Measurements from ENCODE around the gene PLPP1.
A peak's percentile ranks its signal among the peaks of the same experiment; 100 is the strongest.

Gene PLPP1

DNA sequence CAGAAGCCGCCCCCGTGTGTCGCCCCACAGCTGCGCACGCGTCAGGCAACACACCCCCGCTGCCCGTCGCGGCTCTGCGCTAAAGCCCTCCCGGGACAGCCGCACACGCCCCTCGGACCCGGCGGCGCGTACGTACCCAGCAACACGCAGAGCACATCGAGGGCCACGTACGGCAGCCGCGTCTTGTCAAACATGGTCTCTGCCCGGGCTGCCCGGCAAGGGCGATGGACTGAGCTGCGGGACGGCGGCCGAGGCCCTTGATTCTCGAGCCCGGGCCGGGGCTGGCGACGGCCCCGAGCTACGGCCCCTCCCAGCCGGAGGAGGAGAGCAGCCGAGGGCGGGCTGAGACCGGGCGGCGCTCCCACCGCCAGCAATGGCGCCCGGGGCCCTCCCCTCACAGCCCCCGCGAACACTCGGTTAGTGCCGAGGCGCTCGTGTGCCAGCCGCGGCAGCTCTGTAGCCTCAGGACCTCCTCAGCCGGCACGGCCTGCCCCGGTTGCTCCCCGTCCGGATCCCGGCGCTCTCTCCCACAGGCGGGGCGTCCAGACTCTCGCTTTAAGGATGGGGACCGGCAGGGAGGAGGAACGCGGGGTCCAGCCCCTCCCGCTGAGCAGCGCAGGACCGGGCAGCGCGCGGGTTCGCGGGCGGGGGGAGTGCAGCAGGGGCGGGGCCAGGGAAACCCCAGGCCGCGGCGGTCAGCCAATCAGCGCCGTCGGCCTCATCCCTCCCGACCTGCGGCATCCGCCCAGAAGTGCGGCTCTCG, at the start of gene PLPP1:
TSS of gene PLPP1 (minus strand) at position 529 of the 763 bp plus-strand sequence. CDS start at position 194, 335 bp downstream.
- DNase-seq (ENCODE audit: low read depth) = peak; percentile 76

GRCh38 chr5:55583578-55583977, 48.8 kb upstream of the PLPP1 start:
- DNase-seq (ENCODE audit: low read depth) = no peak

DNA sequence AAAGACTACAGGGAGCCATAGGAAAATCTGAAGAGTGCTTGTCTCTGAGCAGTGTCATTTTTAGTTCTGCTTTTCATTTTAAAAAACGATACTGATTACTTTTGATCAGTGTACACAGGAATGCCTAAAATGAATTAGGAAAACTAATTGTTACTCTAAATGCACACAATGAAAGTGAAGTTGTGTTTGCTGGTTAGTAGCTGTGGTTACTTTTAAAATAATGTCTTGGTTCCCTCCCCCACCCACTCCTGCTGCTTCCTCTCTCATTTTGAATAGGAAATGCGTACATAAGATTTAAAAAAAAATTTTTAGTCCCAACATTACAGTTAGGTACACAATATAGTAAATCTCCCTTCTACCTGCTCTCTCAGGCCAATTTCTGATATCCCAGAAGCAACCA, 47.5 kb upstream of the PLPP1 start:
- DNase-seq (ENCODE audit: low read depth) = no peak

- no peak for DNase-seq (ENCODE audit: low read depth)
These were observed 45.3 kb upstream of the PLPP1 start for GRCh38 chr5:55580042-55580441.

DNA sequence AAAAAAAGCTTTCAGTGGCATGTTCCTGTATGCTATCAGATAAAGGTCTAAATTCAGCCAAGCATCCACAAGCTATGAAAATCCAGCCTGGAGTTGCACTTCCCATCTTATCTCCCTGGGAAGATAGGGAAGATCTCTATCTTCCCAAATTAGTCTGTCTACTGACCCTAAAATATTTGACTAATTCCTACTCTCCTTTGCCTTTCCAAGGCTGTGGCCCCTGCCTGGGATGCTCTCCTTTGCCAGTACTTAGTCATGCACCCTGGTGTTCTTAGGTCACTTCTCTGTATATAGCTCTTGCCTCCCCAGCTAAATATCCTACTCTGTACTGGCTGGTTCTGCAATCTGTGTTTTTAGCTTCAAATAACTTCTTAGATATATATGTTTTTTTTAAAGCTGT, 44.0 kb upstream of the PLPP1 start:
- DNase-seq (ENCODE audit: low read depth) = no peak

DNA sequence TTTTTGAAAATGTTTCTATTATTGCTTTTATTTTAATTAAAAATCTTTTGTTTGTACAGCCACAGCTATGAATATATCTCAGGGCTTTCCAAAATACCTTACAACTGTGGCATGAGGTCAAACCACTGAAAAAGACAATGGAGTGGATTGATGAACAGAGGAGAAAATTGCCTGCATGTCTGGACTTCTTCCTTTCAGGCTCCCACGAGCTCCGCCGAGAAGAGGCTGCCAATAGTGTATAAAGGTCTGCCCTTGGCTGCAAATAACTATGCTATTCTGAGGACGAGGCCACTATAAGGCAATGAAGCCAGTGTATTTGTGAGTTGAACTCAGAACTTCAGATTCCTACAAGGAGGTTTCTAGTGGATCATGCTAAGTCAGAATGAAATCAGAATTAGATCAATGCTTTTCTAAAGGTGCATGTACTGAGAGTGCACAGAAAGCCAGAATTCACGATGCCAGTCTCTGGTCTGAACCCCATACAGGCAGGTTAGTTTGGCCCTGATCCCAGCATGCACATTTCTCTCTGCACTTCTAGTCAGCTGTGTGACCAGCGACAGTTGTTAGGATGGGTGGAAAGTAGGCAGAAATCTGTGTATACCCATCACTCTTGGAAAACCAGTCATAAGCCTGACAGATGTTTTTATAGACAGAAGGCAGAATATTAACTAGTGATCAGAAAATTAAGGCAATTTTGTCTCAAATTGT, 42.7 kb upstream of the PLPP1 start:
- DNase-seq (ENCODE audit: low read depth) = no peak

GRCh38 chr5:55576661-55577060, 41.9 kb upstream of the PLPP1 start:
- no peak for DNase-seq (ENCODE audit: low read depth)

DNA sequence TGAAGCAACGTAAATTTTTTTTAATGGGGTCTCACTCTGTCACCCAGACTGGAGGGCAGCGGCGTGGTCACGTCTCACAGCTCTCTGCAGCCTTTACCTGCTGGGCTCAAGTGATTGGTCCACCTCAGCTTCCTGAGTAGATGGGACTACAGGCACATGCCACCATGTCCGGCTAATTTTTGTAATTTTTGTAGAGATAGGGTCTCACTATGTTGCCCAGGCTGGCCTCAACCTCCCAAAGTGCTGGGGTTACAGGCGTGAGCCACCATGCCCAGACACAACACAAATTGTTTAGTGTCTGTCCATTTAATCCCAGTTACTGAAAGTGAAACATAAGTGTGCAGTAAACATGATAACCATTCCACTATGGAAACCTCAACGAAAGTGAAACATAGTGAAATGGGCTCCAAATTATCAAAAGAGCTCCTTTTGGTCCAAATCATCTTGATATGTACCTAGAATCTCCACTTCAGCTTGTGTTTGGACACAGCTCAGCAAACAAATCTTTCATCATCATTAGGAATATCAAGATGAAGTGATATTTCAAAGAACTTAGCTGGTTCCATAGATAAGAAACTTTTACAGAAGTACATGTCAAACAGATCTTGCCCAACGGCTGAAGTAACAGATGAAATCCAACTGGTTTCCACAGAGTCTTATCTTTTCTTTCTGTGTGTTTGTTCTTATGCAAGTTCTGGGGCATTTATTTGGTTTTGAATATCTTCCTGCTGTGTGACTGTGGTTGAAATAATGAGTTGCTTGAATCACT, 41.2 kb upstream of the PLPP1 start:
- DNase-seq (ENCODE audit: low read depth) = no peak

DNA sequence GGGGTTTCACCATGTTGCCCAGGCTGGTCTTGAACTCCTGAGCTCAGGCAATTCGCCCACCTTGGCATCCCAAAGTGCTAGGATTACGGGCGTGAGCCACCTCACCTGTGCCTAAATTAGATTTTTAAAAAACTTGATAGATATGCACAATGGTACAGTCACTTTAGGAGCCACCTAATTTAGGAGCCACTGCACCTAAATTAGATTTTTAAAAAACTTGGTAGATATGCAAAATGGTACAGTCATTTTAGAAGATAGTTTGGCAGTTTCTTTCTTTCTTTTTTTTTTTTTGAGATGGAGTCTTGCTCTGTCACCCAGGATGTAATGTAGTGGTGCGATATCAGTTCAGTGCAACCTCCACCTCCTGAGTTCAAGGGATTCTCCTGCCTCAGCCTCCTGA, 37.8 kb upstream of the PLPP1 start:
- DNase-seq (ENCODE audit: low read depth) = no peak

DNA sequence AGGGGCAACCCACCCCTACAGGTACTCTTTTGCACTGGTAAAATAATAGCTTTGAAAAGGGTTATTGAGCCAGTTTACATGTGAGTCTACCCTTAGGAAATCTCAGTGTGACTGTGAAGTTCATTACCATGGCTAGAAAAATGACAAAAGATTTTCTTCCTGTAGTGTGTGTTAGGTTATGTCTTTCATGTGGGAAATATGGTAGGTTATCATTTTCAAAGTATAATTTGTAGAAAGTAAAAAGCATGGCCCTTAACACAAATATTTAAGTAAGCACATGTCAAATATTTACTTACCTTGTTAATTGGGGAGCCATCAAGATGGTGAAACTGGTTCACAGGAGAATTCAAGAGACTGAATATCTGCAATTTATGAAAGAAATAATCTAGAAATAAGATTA, 37.3 kb upstream of the PLPP1 start:
- no peak for DNase-seq (ENCODE audit: low read depth)

GRCh38 chr5:55570570-55570969, 35.8 kb upstream of the PLPP1 start:
- no peak for DNase-seq (ENCODE audit: low read depth)

DNA sequence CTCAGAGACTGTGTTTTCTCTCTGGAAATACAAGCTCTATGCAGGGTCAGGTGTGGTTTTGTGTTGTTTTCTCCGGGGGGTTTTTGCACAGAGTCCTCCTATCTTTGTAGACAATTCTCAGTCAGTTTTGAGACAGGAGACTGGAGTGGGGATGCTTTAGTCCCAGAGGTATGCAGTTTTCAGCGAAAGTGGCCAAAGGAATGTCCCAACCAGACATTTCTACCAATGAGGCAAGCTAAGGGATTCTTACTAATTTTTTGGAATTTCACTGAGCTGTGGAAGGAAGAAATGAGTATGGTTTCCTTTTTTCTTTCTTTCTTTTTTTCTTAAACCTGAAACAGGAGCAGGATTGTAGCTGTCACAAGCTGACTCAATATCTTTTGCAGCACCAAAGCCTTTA, 35.3 kb upstream of the PLPP1 start:
- DNase-seq (ENCODE audit: low read depth) = no peak

DNA sequence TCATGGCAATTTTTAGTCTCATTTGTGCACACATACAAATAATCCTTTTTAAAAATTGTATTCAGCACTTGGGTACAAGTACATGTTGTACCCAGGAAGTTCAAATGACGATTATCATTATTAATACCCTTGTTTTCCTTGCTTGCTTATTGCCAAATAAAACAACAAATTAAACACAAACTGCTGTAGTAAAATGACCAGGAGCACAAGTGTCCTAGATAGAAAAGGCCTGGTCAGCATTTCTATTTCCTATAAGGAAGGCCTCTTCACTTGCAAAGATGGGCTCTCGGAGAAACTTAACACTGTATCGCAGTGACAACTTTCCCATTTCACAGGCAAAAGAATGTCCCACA, 34.7 kb upstream of the PLPP1 start:
- DNase-seq (ENCODE audit: low read depth) = no peak

- DNase-seq (ENCODE audit: low read depth) = no peak
These were observed 34.1 kb upstream of the PLPP1 start for GRCh38 chr5:55568654-55569512.

- no peak for DNase-seq (ENCODE audit: low read depth)
These were observed 30.0 kb upstream of the PLPP1 start for GRCh38 chr5:55564721-55565120.

- no peak for DNase-seq (ENCODE audit: low read depth)
These were observed 23.7 kb upstream of the PLPP1 start for GRCh38 chr5:55558484-55558883.

GRCh38 chr5:55557123-55557522, 22.4 kb upstream of the PLPP1 start:
- no peak for DNase-seq (ENCODE audit: low read depth)

- DNase-seq (ENCODE audit: low read depth) = no peak
These were observed 19.9 kb upstream of the PLPP1 start for GRCh38 chr5:55554585-55555202.

DNA sequence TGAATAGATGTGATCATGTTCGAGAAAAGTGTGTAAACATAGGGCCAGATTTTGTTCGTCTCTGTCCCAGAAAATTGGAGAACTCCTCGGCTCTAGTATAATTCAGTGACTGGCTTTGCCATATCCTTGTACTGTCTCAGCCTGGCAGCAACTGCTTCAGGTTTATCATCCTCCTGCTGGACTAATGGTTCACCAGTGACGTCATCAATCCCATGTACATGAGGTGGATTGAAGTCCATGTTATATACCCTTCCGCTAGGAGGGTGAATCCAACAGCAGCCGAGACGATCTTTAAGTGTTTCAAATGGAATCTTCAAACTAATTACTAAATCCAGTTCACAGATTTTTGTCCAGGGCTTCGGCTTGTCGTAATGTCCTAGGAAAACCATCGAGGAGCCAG, 17.1 kb upstream of the PLPP1 start:
- DNase-seq (ENCODE audit: low read depth) = no peak

- DNase-seq (ENCODE audit: low read depth) = no peak
These were observed 16.6 kb upstream of the PLPP1 start for GRCh38 chr5:55551358-55551757.

GRCh38 chr5:55547781-55548180, 13.0 kb upstream of the PLPP1 start:
- no peak for DNase-seq (ENCODE audit: low read depth)

GRCh38 chr5:55546947-55547346, 12.2 kb upstream of the PLPP1 start:
- no peak for DNase-seq (ENCODE audit: low read depth)

Measured in activated T-helper 1 cell treated with Interleukin-2 at 50 U/mL for 16 hours (primary cell).